GM21515 (cell line): ENCODE measurements around the gene DUSP1.
"Not testable (repeated sequence)": the region's sequence is repeated elsewhere in the genome, so short reads cannot be mapped to it uniquely, and the experiment has no call there.

Source experiments
- ATAC-seq: cut with Tn5 transposase; IDR thresholded peaks from one replicate; pipeline ENCODE4 v1.9.1; 2021; ENCODE audit not compliant: unreplicated experiment

The DUSP1 gene

DNA sequence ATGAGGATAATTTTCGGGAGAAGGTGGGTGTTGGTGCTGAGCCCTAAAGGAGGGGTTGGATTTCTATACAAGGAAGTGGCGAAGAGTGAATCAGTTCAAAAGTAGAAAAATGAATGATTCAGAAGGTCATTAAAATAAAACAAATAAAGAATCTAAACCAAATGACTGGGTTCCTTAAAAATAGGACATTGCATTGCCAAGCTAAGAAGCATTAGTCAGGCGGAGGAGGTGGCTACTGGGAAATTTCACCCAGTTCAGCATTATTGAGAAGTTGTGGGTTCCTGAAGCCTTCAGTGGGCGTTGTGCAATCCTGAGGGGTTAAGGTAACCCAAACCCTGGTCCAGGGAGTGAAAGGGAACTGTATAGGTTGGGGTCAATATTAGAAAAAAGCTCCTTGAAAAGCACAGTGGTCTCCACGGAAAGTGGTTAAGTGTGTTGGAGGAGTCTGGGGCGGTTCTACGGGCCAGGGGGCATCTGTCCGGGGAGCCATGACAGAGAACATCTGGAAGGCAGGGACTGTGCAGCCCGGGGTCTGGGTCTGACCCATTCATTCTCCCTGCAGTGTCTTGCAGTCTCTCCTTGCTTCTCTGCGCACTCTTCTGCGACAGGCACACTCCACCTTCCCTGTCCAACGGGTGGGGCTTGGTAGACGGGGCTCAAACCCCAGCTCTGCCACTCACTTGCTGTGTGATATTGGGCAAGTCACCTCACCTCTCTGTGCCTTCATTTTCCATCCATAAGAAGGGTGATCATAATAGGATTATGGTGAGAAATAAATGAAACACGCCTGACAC is 27.6 kb upstream of the DUSP1 start:
- ATAC-seq = no peak

DNA sequence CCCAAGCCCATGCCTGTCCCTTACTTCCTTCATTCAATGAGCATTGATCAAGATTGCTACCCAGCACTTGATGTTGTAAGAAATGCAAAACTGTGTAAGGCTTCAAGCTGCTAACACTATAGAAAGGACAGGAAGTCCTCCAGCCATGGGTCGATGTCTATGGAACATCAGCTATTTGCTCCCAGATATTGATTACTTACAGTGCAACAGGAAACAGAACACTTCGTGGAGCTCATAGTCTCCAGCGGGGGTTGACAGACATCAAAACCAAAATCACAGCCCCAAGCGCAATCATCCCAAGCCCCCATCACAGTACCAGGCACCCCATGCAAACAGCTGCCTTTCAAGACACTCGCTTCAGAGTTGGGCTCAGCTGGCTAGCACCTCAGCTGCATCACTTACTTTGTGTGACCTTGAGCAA is 26.8 kb upstream of the DUSP1 start:
- ATAC-seq = no peak

DNA sequence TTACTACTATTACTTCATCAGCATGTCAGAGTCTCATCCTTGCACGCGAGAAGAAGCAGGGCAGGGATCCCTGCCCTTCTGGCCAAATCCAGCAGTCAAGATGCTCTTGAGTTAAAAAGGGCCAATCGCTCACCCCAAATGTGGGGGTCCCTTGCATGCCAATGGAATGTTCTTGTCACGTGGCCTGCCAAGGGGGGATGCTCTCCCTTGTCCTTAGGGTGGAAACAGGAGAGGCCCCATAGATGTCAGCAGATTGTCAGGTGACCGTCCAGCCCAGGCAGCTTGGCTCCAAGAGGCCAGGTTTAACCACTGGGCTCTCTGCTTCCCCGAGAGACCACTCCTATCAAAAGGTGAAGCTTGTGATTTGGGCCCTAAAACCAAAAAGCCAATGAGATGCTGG is 25.3 kb upstream of the DUSP1 start:
- no peak for ATAC-seq

DNA sequence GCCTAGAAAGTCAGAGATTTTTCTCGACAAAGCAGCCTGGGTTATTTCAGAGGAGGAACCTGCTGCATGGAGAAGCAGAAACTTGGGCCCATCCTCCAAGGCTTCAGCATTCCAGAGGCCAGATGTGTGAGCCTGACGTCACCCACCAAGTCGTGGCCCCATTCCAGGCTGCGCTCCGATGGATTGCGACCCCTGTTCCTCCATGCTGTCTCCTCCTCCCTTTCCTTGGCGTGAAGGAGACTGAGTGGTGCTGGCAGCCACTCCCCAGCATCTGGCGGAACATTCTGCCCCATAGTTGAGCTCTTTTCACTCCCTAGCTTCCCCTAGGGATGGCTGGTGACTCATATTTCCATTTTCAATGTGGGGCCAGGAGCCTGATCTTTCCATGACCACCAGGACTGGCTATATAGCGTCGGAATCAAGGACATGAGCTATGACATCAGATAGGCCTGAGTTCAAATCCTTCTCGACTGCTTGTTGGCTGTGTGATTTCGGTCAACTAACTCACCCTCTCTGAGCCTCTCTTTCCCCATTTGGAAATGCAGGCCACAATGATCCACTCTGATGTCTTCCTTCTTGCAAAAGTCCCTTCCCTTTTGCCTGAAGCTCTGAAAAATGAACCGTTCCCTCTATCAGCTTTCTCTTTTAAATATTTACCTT is 24.5 kb upstream of the DUSP1 start:
- ATAC-seq = no peak

DNA sequence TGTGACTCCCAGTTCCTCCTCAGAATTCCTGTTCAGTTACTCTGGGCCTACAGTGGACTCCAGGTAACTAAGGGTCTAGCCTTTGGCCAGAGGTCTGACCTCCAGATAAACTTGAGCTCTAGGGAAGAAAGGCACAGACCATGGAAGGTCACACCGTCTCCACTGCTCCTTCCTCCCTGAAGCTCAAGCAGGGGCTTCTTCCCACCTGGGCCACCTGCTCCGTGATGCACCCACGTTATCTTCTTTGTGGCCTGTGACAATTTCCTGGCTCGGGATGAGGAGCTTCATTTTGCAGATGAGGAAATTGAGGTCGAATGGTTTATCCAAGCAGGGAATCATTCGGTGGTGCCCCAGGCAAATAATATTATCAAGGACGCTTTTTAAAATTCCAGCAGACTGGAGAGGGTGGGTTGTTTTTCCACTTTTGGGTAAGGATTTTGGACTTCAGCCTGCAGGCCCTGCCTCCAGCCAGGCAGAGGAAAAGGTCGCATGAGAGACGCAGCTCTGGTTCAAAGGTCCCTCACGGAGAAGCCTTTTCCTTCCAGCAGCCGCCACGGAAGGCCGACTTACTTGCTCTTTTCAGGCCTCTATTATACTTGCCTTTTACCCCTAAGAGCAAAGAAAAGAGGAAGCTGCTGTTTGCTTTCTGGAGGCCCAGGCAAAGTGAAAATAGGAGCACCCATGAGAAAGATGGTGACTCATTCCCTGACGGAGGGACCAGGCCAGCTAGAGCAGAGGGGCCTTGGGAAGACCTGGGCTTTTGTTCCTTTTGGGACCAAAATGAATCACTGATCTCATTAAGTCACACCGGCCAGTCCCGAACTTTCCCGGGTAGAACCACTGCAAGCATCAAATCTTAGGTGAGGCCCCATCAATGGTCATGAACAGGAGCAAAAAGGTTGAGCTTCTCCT is 22.8 kb upstream of the DUSP1 start:
- no peak for ATAC-seq

DNA sequence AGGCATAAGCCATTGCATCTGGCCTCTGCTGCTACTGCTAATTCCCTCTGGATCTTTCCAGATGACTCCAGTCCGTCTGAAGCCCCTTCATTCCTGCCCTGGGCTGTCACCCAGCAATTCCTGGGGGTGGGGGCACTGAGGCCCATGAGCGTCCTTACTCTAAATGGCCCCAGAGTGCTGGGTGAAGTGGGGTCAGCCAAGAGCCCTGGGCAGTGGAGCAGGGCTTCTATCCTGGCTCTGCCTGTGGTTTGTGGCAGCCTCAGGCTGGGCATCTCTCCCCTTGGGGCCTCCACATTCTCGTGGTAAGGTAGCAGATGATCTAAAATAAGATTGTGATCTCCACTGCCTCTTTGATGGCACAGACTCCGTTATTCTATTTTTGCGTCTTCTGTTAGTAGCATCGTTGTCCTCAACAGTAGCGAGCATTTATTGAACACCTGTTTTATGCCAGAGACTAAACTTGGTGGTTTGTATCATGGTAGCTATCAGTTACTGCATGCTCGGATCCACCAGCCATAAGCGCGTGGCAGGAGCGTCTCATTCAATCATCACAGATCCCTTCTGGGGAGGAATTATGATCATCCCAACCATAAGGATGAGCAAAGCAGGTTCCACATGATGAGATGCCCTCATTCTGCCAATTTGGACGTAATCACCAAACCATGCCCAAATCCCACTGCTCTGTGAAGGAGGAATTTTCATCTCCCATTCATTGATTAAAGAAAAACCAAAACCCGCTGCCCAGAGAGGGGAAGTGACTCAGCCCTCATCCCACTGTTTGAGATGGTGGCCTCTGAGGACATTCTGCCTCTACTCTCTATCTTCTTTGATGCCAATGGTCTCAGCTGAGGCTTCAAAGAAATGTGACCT is 21.9 kb upstream of the DUSP1 start:
- ATAC-seq = no peak

DNA sequence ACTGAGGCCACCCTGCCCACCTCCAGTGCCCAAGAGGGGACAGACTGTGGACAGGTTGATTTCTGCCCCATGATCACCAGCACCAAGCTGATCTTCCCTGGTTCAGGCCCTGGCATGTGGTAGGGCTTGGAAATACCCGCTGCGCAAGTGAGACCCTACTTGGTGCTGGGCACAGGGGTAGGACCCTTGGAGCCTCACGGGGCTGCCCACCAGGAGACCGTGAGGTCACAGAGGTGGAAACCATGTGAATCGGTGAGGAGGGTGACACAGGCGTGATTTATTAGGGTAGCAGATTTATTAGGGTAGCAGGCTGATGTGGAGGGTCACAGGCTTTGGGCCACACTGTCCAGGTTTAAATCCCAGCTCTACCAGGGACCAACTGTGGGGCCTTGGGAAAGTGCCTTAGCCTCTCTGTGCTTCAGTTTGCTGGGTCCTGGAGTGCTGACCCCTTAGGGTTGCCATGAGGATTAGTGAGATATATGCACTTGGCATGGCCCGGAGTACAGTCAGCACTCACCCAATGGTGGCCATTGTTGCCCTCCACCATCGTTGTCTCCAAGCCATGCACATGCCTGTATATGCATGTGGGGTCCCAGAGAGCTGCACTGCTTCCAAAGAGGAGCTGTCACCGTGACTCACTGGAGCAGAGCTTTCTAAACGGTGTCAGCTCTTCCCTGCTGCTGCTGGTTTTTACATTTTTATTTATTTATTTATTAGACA is 20.9 kb upstream of the DUSP1 start:
- no peak for ATAC-seq

DNA sequence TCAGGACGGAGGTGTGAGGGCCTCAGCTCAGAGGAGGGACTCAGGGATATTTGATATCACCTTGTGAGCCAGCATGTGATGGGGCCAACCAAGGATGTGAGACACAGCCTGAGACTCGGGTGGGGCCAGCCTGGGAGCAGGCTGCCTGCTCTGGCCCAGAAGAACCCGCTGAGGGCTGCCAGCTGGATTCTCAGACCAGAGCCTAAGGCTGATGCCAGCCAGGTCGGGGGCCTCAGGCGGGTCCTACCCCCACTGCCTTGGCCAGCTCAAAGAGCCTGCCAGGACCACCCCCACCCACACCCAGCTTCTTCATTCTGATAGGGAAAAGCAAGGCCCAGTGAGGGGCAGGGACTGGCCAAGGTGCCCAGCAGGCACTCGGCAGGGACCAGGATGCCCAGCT is 20.3 kb upstream of the DUSP1 start:
- no peak for ATAC-seq

DNA sequence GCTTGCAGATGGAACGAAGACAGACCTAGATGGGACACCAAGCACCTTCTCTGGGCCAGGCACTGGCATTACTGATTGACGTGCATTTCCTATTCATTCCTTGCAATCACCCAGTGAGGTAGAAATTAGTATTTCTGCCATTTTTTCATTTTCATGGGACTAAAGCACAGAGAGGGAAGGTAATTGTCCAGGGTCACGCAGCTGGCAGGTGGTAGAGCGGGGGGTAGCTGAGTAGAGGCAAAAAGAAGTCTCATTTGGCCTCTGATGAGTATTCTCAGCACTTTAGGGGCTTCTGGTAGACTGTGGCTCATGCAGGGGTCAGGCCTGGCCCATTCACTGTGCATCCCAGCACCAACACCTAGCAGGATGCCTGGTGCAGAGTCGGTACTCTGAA is 19.5 kb upstream of the DUSP1 start:
- no peak for ATAC-seq

DNA sequence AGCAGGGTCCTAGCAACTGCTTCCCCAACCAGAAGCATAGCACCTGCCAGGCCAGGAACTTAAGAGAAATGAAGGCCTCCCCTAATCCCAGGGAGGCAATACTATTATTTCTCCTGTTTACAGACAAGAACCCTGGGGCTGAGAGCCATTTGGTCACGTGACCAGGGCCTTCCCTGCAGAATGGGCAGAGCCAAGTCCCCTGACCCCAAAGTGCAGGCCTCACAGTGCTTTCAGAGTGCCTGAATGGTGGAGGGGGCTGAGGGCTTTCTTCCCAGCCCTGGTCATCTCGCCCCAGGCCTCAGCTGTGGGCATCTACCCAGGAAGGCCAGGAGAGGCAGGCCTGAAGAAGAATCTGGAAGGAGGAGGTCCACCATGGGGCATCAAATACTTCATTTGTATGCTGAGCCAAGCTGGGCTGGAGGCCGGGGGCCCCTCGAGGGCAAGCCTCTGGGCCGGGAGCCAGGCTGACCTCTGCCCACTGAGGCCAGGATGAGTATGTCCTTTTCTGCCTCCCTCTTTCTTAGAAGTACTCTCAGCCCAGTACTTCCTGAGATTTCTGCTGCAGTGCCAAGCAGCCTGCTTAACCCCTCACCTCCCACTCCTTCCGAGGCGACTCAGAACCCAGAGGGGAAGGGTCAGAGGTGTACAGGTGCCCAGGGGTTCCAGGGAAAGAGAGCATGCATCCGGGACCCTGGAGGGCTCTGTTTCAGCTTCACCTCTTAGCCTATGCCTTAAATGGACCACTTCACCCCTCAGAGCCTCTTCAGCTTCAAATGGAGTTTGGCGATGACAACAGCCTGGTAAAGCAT is 18.9 kb upstream of the DUSP1 start:
- ATAC-seq = no peak

DNA sequence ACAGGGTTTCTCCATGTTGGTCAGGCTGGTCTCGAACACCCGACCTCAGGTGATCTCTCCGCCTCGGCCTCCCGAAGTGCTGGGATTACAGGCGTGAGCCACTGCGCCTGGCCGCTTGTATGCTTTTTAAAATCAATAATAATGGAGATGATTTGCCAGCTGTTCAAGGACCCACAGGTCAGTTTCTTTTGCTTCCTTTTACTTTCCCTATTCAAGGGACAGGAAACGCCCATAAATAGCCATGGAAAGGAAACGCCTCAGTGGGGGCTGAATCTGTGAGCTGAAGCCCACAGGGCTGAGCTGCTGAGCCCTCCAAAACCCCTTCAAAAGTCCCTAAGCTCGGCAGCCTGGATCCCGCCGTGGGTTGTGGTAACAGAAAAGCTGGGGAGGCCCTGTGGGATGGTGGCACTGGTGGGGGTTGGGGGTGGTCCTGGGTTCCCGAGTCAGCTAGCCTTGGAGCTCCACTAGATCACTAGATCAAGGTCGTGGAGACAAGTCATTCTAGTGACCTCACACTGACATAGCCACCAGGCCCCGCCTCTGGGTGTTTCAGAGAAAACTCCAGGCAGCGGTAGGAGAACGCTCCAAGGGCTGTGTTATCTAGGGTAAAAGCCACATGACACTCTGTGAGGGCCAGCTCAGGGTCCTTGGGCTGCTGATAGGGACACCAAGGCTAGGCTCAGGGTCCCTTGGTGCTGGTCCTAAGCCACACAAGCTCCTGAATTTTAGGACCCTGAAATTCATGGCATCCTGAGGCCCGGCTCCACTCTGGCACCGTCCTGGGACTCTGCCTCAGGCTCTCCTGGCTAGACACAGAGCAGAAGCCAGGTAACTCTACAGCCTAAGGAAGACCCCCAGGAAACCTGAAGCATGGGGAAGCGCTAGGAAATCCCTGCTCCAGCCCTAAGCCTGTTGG is 18.0 kb upstream of the DUSP1 start:
- ATAC-seq = no peak

DNA sequence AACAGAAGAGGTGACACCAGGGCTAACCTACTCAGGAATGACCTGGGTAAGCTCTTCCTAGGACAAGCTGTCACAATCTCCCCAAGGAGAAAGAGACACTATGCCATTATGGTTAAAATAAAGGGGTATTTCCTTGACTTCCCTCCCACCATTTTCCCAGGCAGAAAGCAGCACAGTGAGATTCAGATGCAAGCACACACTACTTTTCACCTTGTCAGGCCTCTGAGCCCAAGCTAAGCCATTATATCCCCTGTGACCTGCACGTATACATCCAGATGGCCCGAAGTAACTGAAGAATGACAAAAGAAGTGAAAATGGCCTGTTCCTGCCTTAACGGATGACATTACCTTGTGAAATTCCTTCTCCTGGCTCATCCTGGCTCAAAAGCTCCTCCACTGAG is 16.5 kb upstream of the DUSP1 start:
- ATAC-seq = not testable (repeated sequence)

DNA sequence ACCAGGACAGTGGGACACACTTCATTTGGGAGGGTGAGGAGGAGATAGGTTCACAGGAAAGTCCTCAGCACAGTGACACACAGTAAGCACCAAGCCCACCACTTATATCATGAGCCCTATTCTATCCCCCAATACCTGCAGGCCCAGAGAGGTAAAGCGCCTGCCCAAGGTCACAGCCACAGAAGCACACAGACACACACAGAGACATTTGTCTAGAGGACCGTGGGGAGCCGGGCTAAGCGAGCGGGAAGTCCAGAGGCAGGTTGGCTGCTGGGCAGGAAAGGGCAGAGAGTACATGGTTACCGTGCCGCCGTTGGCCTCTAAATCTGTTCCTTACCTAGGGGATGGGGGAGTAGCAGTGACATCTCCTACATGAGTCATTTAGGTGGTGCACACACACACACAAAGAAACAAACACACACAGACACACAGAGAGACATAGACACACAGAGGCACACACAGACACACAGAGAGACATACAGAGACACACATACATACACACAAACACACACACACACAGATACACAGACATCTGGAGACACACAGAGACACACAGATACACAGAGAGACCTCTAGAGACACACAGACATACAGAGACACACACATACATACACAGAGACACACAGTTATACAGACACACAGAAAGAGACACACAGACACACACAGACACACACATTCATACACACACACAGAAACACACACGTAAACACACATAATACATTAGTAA is 15.9 kb upstream of the DUSP1 start:
- no peak for ATAC-seq

DNA sequence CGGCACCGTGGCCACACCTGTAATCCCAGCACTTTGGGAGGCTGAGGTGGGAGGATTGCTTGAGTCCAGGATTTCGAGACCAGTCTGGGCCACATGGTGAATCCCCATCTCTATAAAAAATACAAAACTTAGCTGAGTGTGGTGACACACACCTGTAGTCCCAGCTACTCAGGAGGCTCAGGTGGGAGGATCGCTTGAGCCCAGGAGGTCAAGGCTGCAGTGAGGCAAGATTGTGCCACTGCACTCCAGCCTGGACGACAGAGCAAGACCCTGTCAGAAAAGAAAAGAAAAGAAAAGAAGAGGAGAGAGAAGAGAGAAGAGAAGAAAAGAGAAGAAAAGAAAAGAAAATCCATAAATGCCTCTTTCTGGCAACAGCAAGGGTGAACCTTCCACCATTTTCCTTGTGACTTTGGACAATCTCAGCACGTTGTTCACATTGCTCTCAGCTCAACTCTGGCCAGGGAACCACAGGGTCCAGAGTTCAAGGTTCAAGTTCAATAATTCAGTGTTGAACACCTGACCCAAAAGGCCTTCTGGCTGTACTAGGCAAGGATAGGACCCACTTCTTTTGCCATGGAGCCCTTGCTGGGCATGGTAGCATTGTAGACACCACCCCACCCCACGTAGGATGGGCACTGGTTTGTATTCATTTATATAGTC is 14.6 kb upstream of the DUSP1 start:
- ATAC-seq = no peak

DNA sequence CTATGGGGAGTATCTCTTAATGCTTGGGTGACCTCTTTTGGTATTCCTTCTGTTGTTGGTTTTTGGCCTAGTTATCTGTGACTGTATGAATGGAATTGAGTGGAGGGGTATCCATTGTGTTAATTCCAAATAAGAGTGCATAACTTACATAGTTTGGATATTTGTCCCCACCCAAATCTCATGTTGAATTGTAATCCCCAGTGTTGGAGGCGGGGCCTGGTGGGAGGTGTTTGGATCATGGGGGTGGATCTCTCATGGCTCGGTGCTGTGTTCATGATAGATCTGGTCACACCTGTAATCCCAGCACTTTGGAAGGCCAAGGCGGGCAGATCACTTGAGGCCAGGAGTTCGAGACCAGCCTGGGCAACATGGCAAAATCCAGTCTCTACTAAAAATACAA is 13.2 kb upstream of the DUSP1 start:
- ATAC-seq = not testable (repeated sequence)

DNA sequence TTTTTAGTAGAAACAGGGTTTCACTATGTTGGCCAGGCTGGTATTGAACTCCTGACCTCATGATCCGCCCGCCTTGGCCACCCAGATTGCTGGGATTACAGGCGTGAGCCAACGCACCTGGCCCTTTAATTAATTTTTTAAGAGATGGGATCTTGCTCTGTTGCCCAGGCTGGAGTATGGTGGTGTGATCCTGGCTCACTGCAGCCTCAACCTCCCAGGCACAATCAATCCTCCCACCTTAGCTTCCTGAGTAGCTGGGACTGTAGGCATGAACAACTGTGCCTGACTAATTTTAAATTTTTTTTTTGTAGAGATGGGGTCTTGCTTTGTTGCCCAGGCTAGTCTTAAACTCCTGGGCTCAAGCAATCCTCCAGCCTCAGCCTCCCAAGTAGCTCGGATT is 12.3 kb upstream of the DUSP1 start:
- ATAC-seq = not testable (repeated sequence)
